GM23248 (cell line): ENCODE measurements around the gene LMO3. TPM values are rescaled to one million over a fixed set of nuclear protein-coding genes. Genes with fewer than 3 reads are reported as not detected.

Experiments
- DNase-seq: peaks from one replicate; pipeline ENCODE4 v3.0.0-alpha.2; 2015
- H2AFZ ChIP-seq: fragments of 200-600 bp; sonication (generic); 2 replicates; pipeline ENCODE4 v1.6.1; 2016; ENCODE audit warnings: antibody characterized with exemption
- H3F3A ChIP-seq: fragments of 200-600 bp; sonication (generic); 2 replicates; pipeline ENCODE4 v1.6.1; 2016; ENCODE audit warnings: mild to moderate bottlenecking, antibody characterized with exemption, mixed run types; ENCODE audit not compliant: insufficient read depth
- H3K27ac ChIP-seq: fragments of 200-600 bp; sonication (generic); 2 replicates; pipeline ENCODE4 v1.5.1; 2016; ENCODE audit warnings: mild to moderate bottlenecking
- H3K27me3 ChIP-seq: fragments of 200-600 bp; sonication (generic); replicated peaks from 2 replicates; pipeline ENCODE4 v1.6.1; 2016; ENCODE audit warnings: mild to moderate bottlenecking; ENCODE audit not compliant: insufficient read depth
- H3K36me3 ChIP-seq: fragments of 200-600 bp; sonication (generic); 2 replicates; pipeline ENCODE4 v1.6.1; 2016; ENCODE audit warnings: low read depth, mild to moderate bottlenecking
- H3K4me1 ChIP-seq: fragments of 200-600 bp; sonication (generic); 2 replicates; pipeline ENCODE4 v1.6.1; 2016; ENCODE audit warnings: mild to moderate bottlenecking; ENCODE audit not compliant: insufficient read depth
- H3K4me2 ChIP-seq: fragments of 200-600 bp; sonication (generic); one replicate; pipeline ENCODE4 v1.6.1; 2016; ENCODE audit warnings: mild to moderate bottlenecking; ENCODE audit not compliant: unreplicated experiment
- H3K4me3 ChIP-seq: fragments of 200-600 bp; sonication (generic); 2 replicates; pipeline ENCODE4 v1.5.1; 2016; ENCODE audit warnings: mild to moderate bottlenecking
- H3K79me2 ChIP-seq: fragments of 200-600 bp; sonication (generic); 2 replicates; pipeline ENCODE4 v1.6.1; 2016; ENCODE audit warnings: mild to moderate bottlenecking; ENCODE audit not compliant: insufficient read depth
- H3K9ac ChIP-seq: fragments of 200-600 bp; sonication (generic); 2 replicates; pipeline ENCODE4 v1.6.1; 2016; ENCODE audit warnings: mild to moderate bottlenecking
- H3K9me2 ChIP-seq: fragments of 200-600 bp; sonication (generic); 2 replicates; pipeline ENCODE4 v1.6.1; 2016; ENCODE audit warnings: mixed run types, mild to moderate bottlenecking, moderate library complexity; ENCODE audit not compliant: insufficient read depth
- H3K9me3 ChIP-seq: fragments of 200-600 bp; sonication (generic); one replicate; pipeline ENCODE4 v1.6.1; 2017; ENCODE audit warnings: low read depth
- H4K20me1 ChIP-seq: fragments of 200-600 bp; sonication (generic); 2 replicates; pipeline ENCODE4 v1.6.0; 2016; ENCODE audit not compliant: insufficient read depth
- EZH2 ChIP-seq: fragments of 200-600 bp; sonication (generic); IDR thresholded peaks from 2 replicates; pipeline ENCODE4 v1.6.1; 2018; ENCODE audit warnings: antibody characterized with exemption, mild to moderate bottlenecking; ENCODE audit not compliant: insufficient read depth, poor library complexity, severe bottlenecking
- EZH2phosphoT487 ChIP-seq: fragments of 200-600 bp; sonication (generic); IDR thresholded peaks from 2 replicates; pipeline ENCODE4 v1.6.1; 2018; ENCODE audit warnings: antibody characterized with exemption, moderate library complexity, mild to moderate bottlenecking, low read depth; ENCODE audit not compliant: insufficient read depth
- WGBS, 2 experiments: methylation state at CpG; one replicate each; pipeline ENCODE4 v1.1.6; 2015 to 2017; ENCODE audit warnings: low lambda C conversion rate in 2 of 2, low coverage in 1 of 2; ENCODE audit errors: missing lambda C conversion rate in 2 of 2; 5-methylcytosine and 5-hydroxymethylcytosine counted together
- in situ Hi-C: fragments of 300-500 bp; cut with MboI; formaldehyde crosslinking; loops from 2 replicates; pipeline ENCODE4 v1.15.0; 2020
- polyA plus RNA-seq: library from polyadenylated mRNA; unstranded; fragments of >200 nt; fragmentation: Nextera tagmentation; extraction: Ambion mirVana; gene quantifications from 2 replicates; pipeline ENCODE4 v1.2.1, GENCODE V29; 2016
- total RNA-seq: library from RNA; depleted of rRNA; stranded (reverse); fragments of >200 nt; shearing (Covaris generic); gene quantifications from 2 replicates; pipeline ENCODE4 v1.2.3, GENCODE V29; 2014

LMO3 gene
- total and polyA plus RNA-seq, 2 experiments from 2014 or later, result 0.38 TPM; not detected in 1

DNA sequence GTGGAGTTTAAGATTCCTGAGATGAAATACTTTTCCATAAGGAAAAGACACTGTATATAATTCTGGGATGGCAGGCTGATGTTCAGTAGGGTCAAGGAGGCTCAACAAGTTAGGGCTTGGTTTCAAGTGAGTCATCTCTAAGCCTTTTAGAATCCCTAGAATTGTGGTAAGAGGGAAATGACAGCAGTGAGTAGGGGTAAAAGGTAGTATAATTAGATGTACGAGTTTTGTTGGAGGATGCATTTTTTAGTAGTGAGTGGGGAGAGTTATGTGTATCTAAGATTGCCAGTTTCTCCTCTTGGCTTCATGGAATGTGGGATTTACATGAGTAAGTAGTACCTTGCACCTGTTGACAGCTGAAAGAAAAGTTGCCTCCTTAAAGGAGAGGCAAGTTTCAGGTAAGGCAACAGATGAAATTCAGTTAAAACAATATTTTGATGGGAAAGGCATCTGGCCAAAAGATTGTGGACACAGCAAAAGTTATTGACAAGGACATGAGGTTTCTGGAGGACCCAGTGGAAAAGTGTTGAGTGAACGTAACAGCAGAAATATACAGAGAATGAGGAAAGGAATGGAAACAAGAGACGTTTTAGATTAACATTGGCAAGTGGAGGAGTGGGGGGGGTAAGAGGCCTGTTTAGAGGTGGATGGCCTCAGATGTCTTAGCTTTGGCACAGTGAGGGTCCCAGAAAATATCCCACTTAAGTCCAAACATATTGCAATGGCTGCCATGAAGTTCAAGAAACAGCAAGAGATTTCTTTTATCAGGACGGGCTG lies 21.8 kb downstream of the LMO3 start:
- no peak overlapping the region for H3K4me2 ChIP-seq
- in situ Hi-C loops, result no loop called here
- peak; percentile 16 for DNase-seq
- H3K4me1 ChIP-seq, result peaks cover 8% of the 10 kb centered on the region; the same call in 1 of the 2 replicates
- no peaks in the 10 kb centered on the region for H3K9me2 ChIP-seq
- 47 to 53% methylated on average over 4 of the region's 4 CpGs for WGBS, 2 experiments
- no peak overlapping the region for H3K4me3 ChIP-seq
- H3F3A ChIP-seq, result no peaks in the 10 kb centered on the region
- TF ChIP-seq EZH2phosphoT487, result no peak
- TF ChIP-seq EZH2, result no peak
- H2AFZ ChIP-seq, result no peak overlapping the region
- no peak overlapping the region for H3K9ac ChIP-seq
- H3K27me3 ChIP-seq, result no peaks in the 10 kb centered on the region
- H3K36me3 ChIP-seq, result no peaks in the 10 kb centered on the region
- H4K20me1 ChIP-seq, result no peaks in the 10 kb centered on the region
- no peaks in the 10 kb centered on the region for H3K79me2 ChIP-seq
- no peaks in the 10 kb centered on the region for H3K9me3 ChIP-seq
- H3K27ac ChIP-seq, result no peak overlapping the region

DNA sequence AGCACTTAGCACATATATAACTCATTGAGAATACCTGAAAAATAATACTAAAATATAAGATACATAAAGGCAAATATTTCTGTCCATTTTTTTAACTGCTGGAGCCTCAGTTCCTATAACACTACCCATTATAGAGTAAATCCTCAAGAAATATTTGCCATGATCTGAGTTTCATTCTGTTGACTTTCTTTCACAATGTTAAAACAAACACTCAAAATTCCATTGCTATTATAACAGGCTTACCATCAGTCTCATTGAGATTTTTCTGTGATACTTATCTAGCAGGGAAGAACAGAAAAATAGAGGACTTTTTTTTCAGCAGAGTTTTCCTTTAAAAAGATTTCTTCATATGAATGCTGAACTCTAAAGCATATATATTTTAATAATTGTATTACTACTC lies 24.5 kb downstream of the LMO3 start:
- Histone ChIP-seq H3K79me2 (no peaks in the 10 kb centered on the region), H3F3A (no peaks in the 10 kb centered on the region), H3K4me3 (no peak overlapping the region), H4K20me1 (no peaks in the 10 kb centered on the region), H3K4me2 (no peak overlapping the region), H3K4me1 (peaks cover 8% of the 10 kb centered on the region; the same call in 1 of the 2 replicates), H3K36me3 (no peaks in the 10 kb centered on the region), H3K9ac (no peak overlapping the region), H3K27ac (no peak overlapping the region), H3K9me3 (no peaks in the 10 kb centered on the region), H3K27me3 (no peaks in the 10 kb centered on the region), H3K9me2 (no peaks in the 10 kb centered on the region), H2AFZ (no peak overlapping the region)
- TF ChIP-seq EZH2phosphoT487, result no peak
- TF ChIP-seq EZH2, result no peak
- in situ Hi-C loops, result no loop called here
- no peak for DNase-seq

DNA sequence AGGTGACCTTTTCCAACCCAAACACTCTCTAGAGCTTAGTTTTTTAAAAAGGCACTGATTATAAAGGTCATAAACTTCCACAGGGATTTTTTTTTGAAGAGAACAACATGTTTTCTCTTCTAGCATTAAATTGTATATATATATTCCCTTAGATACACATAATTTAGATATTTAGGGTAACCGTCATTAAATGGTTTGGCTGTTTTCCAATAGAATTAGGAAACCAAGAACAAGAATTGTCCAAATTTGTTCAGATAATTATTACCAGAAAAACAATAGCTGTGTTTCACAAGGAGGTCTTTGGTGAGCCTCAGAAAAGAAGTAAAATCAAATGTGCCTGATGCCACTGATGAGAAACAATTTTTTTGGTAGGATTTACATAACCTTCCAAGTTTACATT lies 26.9 kb downstream of the LMO3 start:
- in situ Hi-C loops, result no loop called here
- H4K20me1 ChIP-seq, result no peaks in the 10 kb centered on the region
- TF ChIP-seq EZH2, result no peak
- no peak for TF ChIP-seq EZH2phosphoT487
- H3K9me2 ChIP-seq, result no peaks in the 10 kb centered on the region
- H3K27me3 ChIP-seq, result no peaks in the 10 kb centered on the region
- no peaks in the 10 kb centered on the region for H3K36me3 ChIP-seq
- 49 to 68% methylated on average over 1 of the region's 1 CpG for WGBS, 2 experiments
- no peaks in the 10 kb centered on the region for H3F3A ChIP-seq
- no peak overlapping the region for H2AFZ ChIP-seq
- no peaks in the 10 kb centered on the region for H3K79me2 ChIP-seq
- H3K4me1 ChIP-seq, result peaks cover 5% of the 10 kb centered on the region; the same call in 1 of the 2 replicates
- no peak overlapping the region for H3K4me3 ChIP-seq
- no peak overlapping the region for H3K4me2 ChIP-seq
- H3K9me3 ChIP-seq, result no peaks in the 10 kb centered on the region
- no peak overlapping the region for H3K27ac ChIP-seq
- no peak for DNase-seq
- H3K9ac ChIP-seq, result no peak overlapping the region

DNA sequence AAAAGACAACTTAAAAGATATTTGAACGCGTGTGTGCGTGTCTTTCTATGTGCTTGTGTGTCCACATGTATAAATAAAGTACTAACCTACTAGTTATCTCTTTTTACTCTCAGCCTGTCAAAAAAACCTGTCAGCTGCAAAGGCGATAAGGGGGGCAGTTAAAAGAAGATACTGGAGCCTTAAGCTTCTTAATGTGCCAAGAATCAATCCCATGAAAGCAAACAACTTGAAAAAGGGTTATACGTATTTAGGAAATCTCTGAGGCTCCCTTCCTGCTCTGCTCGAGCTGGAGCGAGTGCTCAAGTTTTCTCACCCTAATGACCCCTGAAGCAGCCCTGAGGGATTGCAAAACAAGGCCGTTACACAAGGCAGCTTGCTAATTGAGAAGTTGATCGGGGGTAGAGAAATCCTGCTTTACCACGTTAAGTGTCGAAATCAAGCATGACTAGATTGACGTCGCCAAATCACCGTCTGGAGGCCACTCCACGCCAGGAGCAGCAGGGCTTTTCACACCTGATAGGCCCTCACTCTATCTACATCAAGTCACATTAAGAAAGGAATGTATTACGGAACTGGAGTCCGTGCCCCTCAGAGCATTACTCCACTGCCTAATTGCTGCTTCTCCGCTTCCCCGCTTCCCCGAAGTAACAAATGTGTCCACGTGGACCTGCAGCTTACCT lies 32.4 kb downstream of the LMO3 start:
- Histone ChIP-seq H3K9ac (no peak overlapping the region), H3F3A (no peaks in the 10 kb centered on the region), H3K27ac (no peak overlapping the region), H3K27me3 (no peaks in the 10 kb centered on the region), H3K4me3 (no peak overlapping the region), H3K4me1 (peaks cover 5% of the 10 kb centered on the region), H4K20me1 (no peaks in the 10 kb centered on the region), H3K4me2 (no peak overlapping the region), H3K9me2 (no peaks in the 10 kb centered on the region), H3K79me2 (no peaks in the 10 kb centered on the region), H3K9me3 (no peaks in the 10 kb centered on the region), H3K36me3 (no peaks in the 10 kb centered on the region), H2AFZ (no peak overlapping the region)
- TF ChIP-seq EZH2phosphoT487 (no peak), EZH2 (no peak)
- in situ Hi-C loops, result no loop called here
- WGBS, 2 experiments, result 64 to 69% methylated on average over 21 of the region's 21 CpGs
- DNase-seq, result no peak
